C4-2B (cell line): ENCODE measurements around the gene OR4D11.

Source experiments
- ZFX ChIP-seq: fragments of 450-650 bp; IDR thresholded peaks from 2 replicates; pipeline ENCODE4 v1.6.1; 2017
- TF ChIP-seq, protein P1 (sequence below): fragments of 450-650 bp; conservative IDR thresholded peaks from 2 replicates; pipeline ENCODE4 v1.5.1; 2017; ENCODE audit warnings: mild to moderate bottlenecking

DNA sequence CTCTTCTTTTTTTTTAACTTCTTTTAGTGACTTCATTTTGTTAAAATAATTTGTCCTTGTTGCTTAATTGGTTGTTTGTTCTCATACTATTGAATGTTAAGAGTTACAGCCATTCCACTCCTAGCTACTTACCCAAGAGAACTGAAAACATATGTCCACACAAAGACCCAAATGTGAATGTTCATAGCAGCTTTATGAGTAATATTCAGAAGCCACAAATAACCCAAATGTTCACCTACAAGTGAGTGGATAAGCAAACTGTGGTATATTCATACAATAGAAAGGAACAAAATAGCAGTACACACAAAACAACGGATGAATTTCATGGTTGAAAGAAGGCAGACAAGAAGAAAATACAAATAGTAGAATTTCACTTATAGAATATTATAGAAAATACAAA is 1.4 kb upstream of the OR4D11 start:
- TF ChIP-seq, protein P1, sequence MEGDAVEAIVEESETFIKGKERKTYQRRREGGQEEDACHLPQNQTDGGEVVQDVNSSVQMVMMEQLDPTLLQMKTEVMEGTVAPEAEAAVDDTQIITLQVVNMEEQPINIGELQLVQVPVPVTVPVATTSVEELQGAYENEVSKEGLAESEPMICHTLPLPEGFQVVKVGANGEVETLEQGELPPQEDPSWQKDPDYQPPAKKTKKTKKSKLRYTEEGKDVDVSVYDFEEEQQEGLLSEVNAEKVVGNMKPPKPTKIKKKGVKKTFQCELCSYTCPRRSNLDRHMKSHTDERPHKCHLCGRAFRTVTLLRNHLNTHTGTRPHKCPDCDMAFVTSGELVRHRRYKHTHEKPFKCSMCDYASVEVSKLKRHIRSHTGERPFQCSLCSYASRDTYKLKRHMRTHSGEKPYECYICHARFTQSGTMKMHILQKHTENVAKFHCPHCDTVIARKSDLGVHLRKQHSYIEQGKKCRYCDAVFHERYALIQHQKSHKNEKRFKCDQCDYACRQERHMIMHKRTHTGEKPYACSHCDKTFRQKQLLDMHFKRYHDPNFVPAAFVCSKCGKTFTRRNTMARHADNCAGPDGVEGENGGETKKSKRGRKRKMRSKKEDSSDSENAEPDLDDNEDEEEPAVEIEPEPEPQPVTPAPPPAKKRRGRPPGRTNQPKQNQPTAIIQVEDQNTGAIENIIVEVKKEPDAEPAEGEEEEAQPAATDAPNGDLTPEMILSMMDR = no peak
- no peak for TF ChIP-seq ZFX
